DND-41 (cell line): ENCODE results near the gene FAM193A.

Source experiments
- ATAC-seq: fragments of 200-7000 bp; cut with Tn5 transposase; 3 replicates; pipeline ENCODE4 v1.9.1; 2021; ENCODE audit warnings: low read depth; ENCODE audit not compliant: insufficient read depth
- DNase-seq: peaks from one replicate; pipeline ENCODE4 v3.0.0-alpha.2; 2020
- H2AFZ ChIP-seq: 2 replicates; pipeline ENCODE4 v1.6.0; 2012; ENCODE audit warnings: low read depth, low read length
- H3K27ac ChIP-seq: 2 replicates; pipeline ENCODE4 v1.5.1; 2012; ENCODE audit warnings: low read length, inconsistent platforms
- H3K27me3 ChIP-seq: fragments of 200-600 bp; sonication (generic); 2 replicates; pipeline ENCODE4 v1.6.0; 2012; ENCODE audit warnings: low read length, mild to moderate bottlenecking, inconsistent platforms; ENCODE audit not compliant: insufficient read depth, poor library complexity
- H3K36me3 ChIP-seq: 2 replicates; pipeline ENCODE4 v1.5.1; 2012; ENCODE audit warnings: low read length, inconsistent platforms; ENCODE audit not compliant: insufficient read depth
- H3K4me1 ChIP-seq: 2 replicates; pipeline ENCODE4 v1.5.1; 2012; ENCODE audit warnings: mild to moderate bottlenecking, low read length; ENCODE audit not compliant: insufficient read depth
- H3K4me2 ChIP-seq: 2 replicates; pipeline ENCODE4 v1.6.0; 2012; ENCODE audit warnings: mild to moderate bottlenecking, moderate library complexity, low read length, inconsistent platforms; ENCODE audit not compliant: insufficient read depth
- H3K4me3 ChIP-seq, 2 experiments: fragments of 200-600 bp in 1 of 2; shearing (Covaris generic) in 1 of 2; 2 replicates each; pipeline ENCODE4 v1.5.1; 2012 to 2016; ENCODE audit warnings: inconsistent platforms in 2 of 2, low read length in 2 of 2, mild to moderate bottlenecking in 2 of 2, low read depth in 1 of 2, moderate library complexity in 1 of 2
- H3K79me2 ChIP-seq: 2 replicates; pipeline ENCODE4 v1.6.0; 2012; ENCODE audit warnings: low read length, inconsistent platforms; ENCODE audit not compliant: insufficient read depth
- H3K9ac ChIP-seq: 2 replicates; pipeline ENCODE4 v1.6.0; 2012; ENCODE audit warnings: low read depth, mild to moderate bottlenecking, inconsistent platforms, low read length, moderate library complexity
- H3K9me3 ChIP-seq: 2 replicates; pipeline ENCODE4 v1.5.1; 2012; ENCODE audit warnings: low read length, moderate library complexity, mild to moderate bottlenecking, inconsistent platforms; ENCODE audit not compliant: insufficient read depth, severe bottlenecking
- H4K20me1 ChIP-seq: 2 replicates; pipeline ENCODE4 v1.6.0; 2012; ENCODE audit warnings: low read length; ENCODE audit not compliant: insufficient read depth
- CTCF ChIP-seq: IDR thresholded peaks from 2 replicates; pipeline ENCODE4 v1.5.1; 2012; ENCODE audit warnings: borderline replicate concordance, low read length, moderate library complexity, mild to moderate bottlenecking; ENCODE audit not compliant: poor library complexity, severe bottlenecking; ENCODE audit errors: extremely low read depth
- EZH2 ChIP-seq: IDR thresholded peaks from 3 replicates; pipeline ENCODE4 v1.6.1; 2012; ENCODE audit warnings: borderline replicate concordance, low read depth, mild to moderate bottlenecking, moderate library complexity, low read length, inconsistent platforms; ENCODE audit not compliant: severe bottlenecking

FAM193A gene

GRCh38 chr4:2781911-2782310 is 245.5 kb downstream of the FAM193A start:
- Histone ChIP-seq H3K27me3 (no peaks in the 10 kb centered on the region), H3K4me3 (no peak overlapping the region), H3K9me3 (no peaks in the 10 kb centered on the region), H3K9ac (no peak overlapping the region), H3K4me2 (no peak overlapping the region), H3K79me2 (no peaks in the 10 kb centered on the region), H3K4me1 (peaks cover 5% of the 10 kb centered on the region; the same call in 1 of the 2 replicates), H2AFZ (no peak overlapping the region), H3K27ac (no peak overlapping the region), H4K20me1 (no peaks in the 10 kb centered on the region), H3K36me3 (no peaks in the 10 kb centered on the region)
- no peak for TF ChIP-seq CTCF
- TF ChIP-seq EZH2, result no peak
- ATAC-seq, result no peak
- DNase-seq, result no peak
